GM11168 (cell line): ENCODE measurements around the gene WNT16.
"Not testable (repeated sequence)": the region's sequence is repeated elsewhere in the genome, so short reads cannot be mapped to it uniquely, and the experiment has no call there.

ENCODE experiments used
- in situ Hi-C: fragments of 300-500 bp; cut with MboI; formaldehyde crosslinking; loops from one replicate; pipeline ENCODE4 v1.12.0; 2022; ENCODE audit warnings: low sequenced_read_pairs; ENCODE audit not compliant: unreplicated experiment

Gene WNT16

GRCh38 chr7:121328508-121329190, at the start of gene WNT16:
WNT16 (plus strand) TSS chr7:121329000; CDS start chr7:121329293, 293 bp downstream.
- in situ Hi-C loops, result no loop called here

- in situ Hi-C loops, result no loop called here
These were observed 49.7 kb upstream of the WNT16 start for GRCh38 chr7:121279060-121279620.

GRCh38 chr7:121279822-121280221, 49.0 kb upstream of the WNT16 start:
- in situ Hi-C loops, result no loop called here

- in situ Hi-C loops, result no loop called here
These were observed 48.1 kb upstream of the WNT16 start for GRCh38 chr7:121280656-121281055.

GRCh38 chr7:121282129-121282528, 46.7 kb upstream of the WNT16 start:
- in situ Hi-C loops, result no loop called here

GRCh38 chr7:121285066-121285667, 43.6 kb upstream of the WNT16 start:
- in situ Hi-C loops, result no loop called here

- in situ Hi-C loops, result no loop called here
These were observed 42.6 kb upstream of the WNT16 start for GRCh38 chr7:121286186-121286585.

GRCh38 chr7:121286742-121287734, 41.8 kb upstream of the WNT16 start:
- in situ Hi-C loops, result no loop called here

GRCh38 chr7:121288894-121289293, 39.9 kb upstream of the WNT16 start:
- in situ Hi-C loops, result no loop called here

- in situ Hi-C loops, result not testable (repeated sequence)
These were observed 38.9 kb upstream of the WNT16 start for GRCh38 chr7:121289930-121290329.

- in situ Hi-C loops, result no loop called here
These were observed 34.3 kb upstream of the WNT16 start for GRCh38 chr7:121294448-121294992.

GRCh38 chr7:121297843-121298242, 31.0 kb upstream of the WNT16 start:
- in situ Hi-C loops, result no loop called here

- in situ Hi-C loops, result no loop called here
These were observed 30.0 kb upstream of the WNT16 start for GRCh38 chr7:121298831-121299239.

- in situ Hi-C loops, result no loop called here
These were observed 27.9 kb upstream of the WNT16 start for GRCh38 chr7:121300685-121301420.

GRCh38 chr7:121301446-121302213, 27.2 kb upstream of the WNT16 start:
- in situ Hi-C loops, result no loop called here

- in situ Hi-C loops, result no loop called here
These were observed 26.5 kb upstream of the WNT16 start for GRCh38 chr7:121302214-121302745.

- in situ Hi-C loops, result no loop called here
These were observed 25.2 kb upstream of the WNT16 start for GRCh38 chr7:121303422-121304101.

- in situ Hi-C loops, result no loop called here
These were observed 24.6 kb upstream of the WNT16 start for GRCh38 chr7:121304102-121304658.
